Measurements from ENCODE around the gene HIPK4.

The HIPK4 gene

DNA sequence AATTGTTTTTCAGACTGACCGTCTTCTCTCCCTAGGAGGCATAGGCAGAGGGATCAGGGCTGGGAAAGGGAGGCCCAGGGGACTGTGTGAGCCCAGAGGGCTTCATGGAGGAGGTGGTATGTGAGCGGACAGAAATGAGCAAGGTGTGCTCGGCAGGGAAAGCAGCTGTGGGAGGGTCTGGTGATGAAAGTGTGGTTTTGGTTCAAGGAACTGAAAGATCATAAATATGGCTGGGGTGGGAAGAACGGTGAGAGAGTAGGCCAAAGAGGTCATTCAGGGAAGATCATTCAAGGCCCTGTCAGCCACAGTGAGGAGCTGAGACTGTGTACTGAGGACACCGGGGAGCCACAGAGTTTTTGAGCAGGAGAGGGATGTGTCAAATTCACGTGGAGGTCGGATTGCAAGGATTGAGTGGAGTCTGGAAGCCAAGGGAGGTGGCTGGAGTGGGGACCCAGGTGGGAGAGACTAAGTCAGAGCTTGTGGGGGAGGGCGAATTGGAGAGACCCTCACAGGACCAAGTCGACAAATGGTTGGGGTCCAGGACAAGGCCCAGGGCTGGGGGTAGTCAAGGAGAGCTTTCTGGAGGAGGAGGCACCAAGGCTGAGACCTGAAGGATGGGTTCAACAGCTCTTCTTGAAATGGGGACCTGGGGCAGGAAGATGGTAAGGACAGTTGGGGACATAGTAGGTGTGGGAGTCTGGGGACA lies 33.9 kb downstream of the HIPK4 start:
- H4K91ac ChIP-seq (ENCODE audit: low read depth, low read length), result no peak overlapping the region
- no peaks in the 10 kb centered on the region for H3K79me2 ChIP-seq (ENCODE audit: control insufficient read depth, insufficient read depth, low read length, poor library complexity)
- H3K4me3 ChIP-seq (ENCODE audit: low read depth, low read length), result no peak overlapping the region
- no peak overlapping the region for H4K8ac ChIP-seq (ENCODE audit: low read depth, low read length)
- H2AK5ac ChIP-seq (ENCODE audit: low read length), result no peak overlapping the region
- no CpG with 5 or more reads among the region's 9 CpGs for WGBS (ENCODE audit: extremely low coverage, insufficient coverage, insufficient read length)
- peaks cover 2% of the 10 kb centered on the region for H3K9me3 ChIP-seq (ENCODE audit: insufficient read depth, low read depth, low read length)
- no peak overlapping the region for H3K14ac ChIP-seq (ENCODE audit: low read length)
- H3K36me3 ChIP-seq (ENCODE audit: control insufficient read depth in 1 of 2, insufficient read depth in 2 of 2, low read length in 2 of 2), result peaks cover 2 to 6% of the 10 kb centered on the region in 2 experiments
- H3K18ac ChIP-seq (ENCODE audit: low read length), result no peak overlapping the region
- no peak overlapping the region for H3K23ac ChIP-seq (ENCODE audit: low read length)
- H3K27ac ChIP-seq (ENCODE audit: low read depth, low read length), result no peak overlapping the region
- H3K79me1 ChIP-seq (ENCODE audit: low read length), result peaks cover 6% of the 10 kb centered on the region
- H3K9ac ChIP-seq (ENCODE audit: low read length), result no peak overlapping the region
- no peak overlapping the region for H2BK5ac ChIP-seq (ENCODE audit: low read depth, low read length, poor library complexity)
- H4K12ac ChIP-seq (ENCODE audit: low read depth, low read length), result no peak overlapping the region
- no peak overlapping the region for H2BK120ac ChIP-seq (ENCODE audit: insufficient read depth, low read length, poor library complexity)
- no peak for DNase-seq
- no peaks in the 10 kb centered on the region for H3K27me3 ChIP-seq (ENCODE audit: insufficient read depth, low read length)
- peaks cover 12 to 13% of the 10 kb centered on the region in 2 experiments for H3K4me1 ChIP-seq (ENCODE audit: control insufficient read depth in 1 of 2, insufficient read depth in 2 of 2, low read length in 2 of 2)
- H2AFZ ChIP-seq (ENCODE audit: insufficient read depth, low read length, poor library complexity), result no peak overlapping the region
- H3K4me2 ChIP-seq (ENCODE audit: low read length), result no peak overlapping the region
- no peak overlapping the region for H3K4ac ChIP-seq (ENCODE audit: low read depth, low read length)
- H2BK12ac ChIP-seq (ENCODE audit: low read length), result no peak overlapping the region

DNA sequence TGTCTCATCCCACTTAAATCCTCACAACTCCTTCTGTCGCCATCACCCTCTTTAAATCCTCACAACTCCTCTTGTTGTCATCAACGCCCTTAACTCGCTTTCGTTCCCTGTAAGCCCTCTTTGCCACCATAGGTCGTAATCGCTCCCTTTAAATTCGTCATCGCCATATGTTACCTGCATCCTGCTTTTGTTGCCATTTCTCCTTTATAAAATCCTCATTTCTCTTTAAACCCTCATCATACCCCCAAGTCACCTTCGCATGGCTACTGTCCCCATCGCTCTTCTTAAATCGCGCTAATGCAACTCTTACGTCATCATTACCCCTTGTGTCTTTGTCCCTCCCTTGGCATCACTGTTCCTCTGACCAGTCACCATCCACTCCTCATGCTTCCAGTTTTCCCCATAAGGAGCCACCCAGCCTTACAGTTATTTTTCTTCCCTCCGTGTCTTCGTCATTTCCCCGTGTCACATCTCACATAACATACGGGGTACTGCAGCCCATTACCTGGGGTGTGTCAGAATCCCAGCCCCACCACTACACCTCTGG lies 40.9 kb downstream of the HIPK4 start:
- H3K18ac ChIP-seq (ENCODE audit: low read length), result peak overlapping the region; percentile 67
- H3K79me1 ChIP-seq (ENCODE audit: low read length), result peaks cover 9% of the 10 kb centered on the region
- H3K23ac ChIP-seq (ENCODE audit: low read length), result peak overlapping the region; percentile 91
- H4K8ac ChIP-seq (ENCODE audit: low read depth, low read length), result peak overlapping the region; percentile 49
- peaks cover 7 to 8% of the 10 kb centered on the region in 2 experiments for H3K4me1 ChIP-seq (ENCODE audit: control insufficient read depth in 1 of 2, insufficient read depth in 2 of 2, low read length in 2 of 2)
- H3K14ac ChIP-seq (ENCODE audit: low read length), result peak overlapping the region; percentile 47
- H4K12ac ChIP-seq (ENCODE audit: low read depth, low read length), result peak overlapping the region; percentile 78
- peak overlapping the region; percentile 50 for H3K4ac ChIP-seq (ENCODE audit: low read depth, low read length)
- no peak overlapping the region for H2BK120ac ChIP-seq (ENCODE audit: insufficient read depth, low read length, poor library complexity)
- H3K79me2 ChIP-seq (ENCODE audit: control insufficient read depth, insufficient read depth, low read length, poor library complexity), result peaks cover 9% of the 10 kb centered on the region
- H3K27me3 ChIP-seq (ENCODE audit: insufficient read depth, low read length), result no peaks in the 10 kb centered on the region
- H3K9me3 ChIP-seq (ENCODE audit: insufficient read depth, low read depth, low read length), result peaks cover 2% of the 10 kb centered on the region
- peak overlapping the region; percentile 40 for H2AK5ac ChIP-seq (ENCODE audit: low read length)
- peak overlapping the region; percentile 26 for H2AFZ ChIP-seq (ENCODE audit: insufficient read depth, low read length, poor library complexity)
- H2BK12ac ChIP-seq (ENCODE audit: low read length), result no peak overlapping the region
- H3K9ac ChIP-seq (ENCODE audit: low read length), result peak overlapping the region; percentile 81
- H3K4me3 ChIP-seq (ENCODE audit: low read depth, low read length), result peak overlapping the region; percentile 67
- WGBS (ENCODE audit: extremely low coverage, insufficient coverage, insufficient read length), result 100% methylated on average over 4 of the region's 17 CpGs
- peak in 1 of 2 donors; percentile 44 for DNase-seq
- H2BK5ac ChIP-seq (ENCODE audit: low read depth, low read length, poor library complexity), result no peak overlapping the region
- H3K4me2 ChIP-seq (ENCODE audit: low read length), result peak overlapping the region; percentile 64
- H3K27ac ChIP-seq (ENCODE audit: low read depth, low read length), result peak overlapping the region; percentile 30
- peak overlapping the region; percentile 36 for H4K91ac ChIP-seq (ENCODE audit: low read depth, low read length)
- H3K36me3 ChIP-seq (ENCODE audit: control insufficient read depth in 1 of 2, insufficient read depth in 2 of 2, low read length in 2 of 2), result peaks cover 0 to 6% of the 10 kb centered on the region in 2 experiments

DNA sequence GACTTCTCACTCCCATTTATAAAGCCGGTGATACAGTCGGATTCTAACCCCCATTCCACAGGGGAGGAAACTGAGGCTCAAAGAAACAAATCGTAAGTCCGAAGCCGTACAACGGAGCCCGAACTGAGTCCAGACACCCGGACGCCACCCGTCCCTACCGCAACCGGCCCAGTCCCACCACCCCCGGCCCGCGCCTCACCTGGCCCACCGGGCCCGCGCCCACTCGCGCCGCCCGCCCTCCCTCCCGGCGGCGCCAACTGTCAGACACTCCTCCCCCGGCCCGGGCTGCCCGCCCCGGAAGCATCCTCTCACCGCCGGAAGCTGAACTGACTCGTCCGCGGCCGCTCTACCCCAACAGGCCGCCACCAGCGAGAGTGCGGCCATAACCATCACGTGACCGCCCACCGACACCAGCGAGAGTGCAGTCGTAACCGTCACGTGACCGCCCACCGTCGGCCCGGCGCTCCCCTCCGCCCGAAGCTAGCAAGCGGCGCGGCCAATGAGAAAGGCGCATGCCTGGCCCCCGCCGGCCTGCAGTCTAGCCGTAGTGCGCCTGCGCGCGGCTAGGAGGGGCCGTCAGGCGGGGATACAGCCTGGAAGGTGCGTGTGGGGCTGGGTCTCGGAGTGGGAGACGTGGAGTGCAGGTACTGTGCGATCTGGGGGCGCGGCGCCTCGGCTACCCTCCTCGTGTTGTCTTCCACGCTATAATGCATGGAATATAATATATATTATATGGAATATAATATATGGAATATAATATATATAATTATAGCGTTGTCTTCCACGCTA lies 41.7 kb downstream of the HIPK4 start, which contains the start of the genes C19orf47 and PLD3:
C19orf47 (minus strand) TSS at position 273 of the 789 bp plus-strand sequence. CDS start 6,540 bp downstream, outside the sequence.
PLD3 (plus strand) TSS at position 571 of the 789 bp plus-strand sequence. CDS start 17,789 bp downstream, outside the sequence.
- peak; percentile 100 for DNase-seq
- Histone ChIP-seq H3K9me3 (ENCODE audit: insufficient read depth, low read depth, low read length) (peaks cover 2% of the 10 kb centered on the region), H3K4me1 (ENCODE audit: control insufficient read depth in 1 of 2, insufficient read depth in 2 of 2, low read length in 2 of 2) (peaks cover 7 to 9% of the 10 kb centered on the region in 2 experiments), H3K27me3 (ENCODE audit: insufficient read depth, low read length) (no peaks in the 10 kb centered on the region), H3K4ac (ENCODE audit: low read depth, low read length) (peak within 1 kb of the TSS; percentile 68), H4K8ac (ENCODE audit: low read depth, low read length) (peak within 1 kb of the TSS; percentile 80), H4K12ac (ENCODE audit: low read depth, low read length) (peak within 1 kb of the TSS; percentile 78), H3K79me2 (ENCODE audit: control insufficient read depth, insufficient read depth, low read length, poor library complexity) (peaks cover 9% of the 10 kb centered on the region), H2AK5ac (ENCODE audit: low read length) (peak within 1 kb of the TSS; percentile 40), H2AFZ (ENCODE audit: insufficient read depth, low read length, poor library complexity) (peak within 1 kb of the TSS; percentile 30), H3K18ac (ENCODE audit: low read length) (peak within 1 kb of the TSS; percentile 67), H4K91ac (ENCODE audit: low read depth, low read length) (peak within 1 kb of the TSS; percentile 36), H3K27ac (ENCODE audit: low read depth, low read length) (peak within 1 kb of the TSS; percentile 32), H3K79me1 (ENCODE audit: low read length) (peaks cover 9% of the 10 kb centered on the region), H3K14ac (ENCODE audit: low read length) (peak within 1 kb of the TSS; percentile 66), H3K4me2 (ENCODE audit: low read length) (peak within 1 kb of the TSS; percentile 72), H2BK5ac (ENCODE audit: low read depth, low read length, poor library complexity) (peak within 1 kb of the TSS; percentile 67), H3K23ac (ENCODE audit: low read length) (peak within 1 kb of the TSS; percentile 91), H2BK120ac (ENCODE audit: insufficient read depth, low read length, poor library complexity) (peak within 1 kb of the TSS; percentile 35), H3K4me3 (ENCODE audit: low read depth, low read length) (peak within 1 kb of the TSS; percentile 91), H2BK12ac (ENCODE audit: low read length) (no peak within 1 kb of the TSS), H3K9ac (ENCODE audit: low read length) (peak within 1 kb of the TSS; percentile 86), H3K36me3 (ENCODE audit: control insufficient read depth in 1 of 2, insufficient read depth in 2 of 2, low read length in 2 of 2) (peaks cover 2 to 7% of the 10 kb centered on the region in 2 experiments)
- WGBS (ENCODE audit: extremely low coverage, insufficient coverage, insufficient read length), result no CpG with 5 or more reads among the region's 77 CpGs

DNA sequence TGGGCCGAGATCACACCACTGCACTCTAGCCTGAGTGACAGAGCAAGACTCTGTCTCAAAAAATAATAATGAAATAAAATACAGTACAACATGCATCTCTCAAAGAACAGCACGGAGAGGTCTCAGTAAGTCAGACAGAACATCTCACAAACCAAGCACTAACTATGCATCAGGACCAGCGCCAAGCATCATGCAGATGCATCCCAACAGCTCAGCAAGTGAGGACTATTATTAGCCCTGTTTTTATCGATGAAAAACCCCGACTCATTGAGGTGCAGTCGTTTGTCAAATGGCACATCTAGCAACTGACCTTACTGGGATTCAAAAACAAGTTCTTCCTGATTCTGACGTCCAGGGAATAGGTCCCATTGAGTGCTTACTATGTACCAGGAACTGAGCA lies 45.6 kb downstream of the HIPK4 start:
- no CpG with 5 or more reads among the region's 7 CpGs for WGBS (ENCODE audit: extremely low coverage, insufficient coverage, insufficient read length)
- H3K27ac ChIP-seq (ENCODE audit: low read depth, low read length), result peak overlapping the region; percentile 0
- H3K4ac ChIP-seq (ENCODE audit: low read depth, low read length), result peak overlapping the region; percentile 93
- H4K8ac ChIP-seq (ENCODE audit: low read depth, low read length), result no peak overlapping the region
- no peak overlapping the region for H2AFZ ChIP-seq (ENCODE audit: insufficient read depth, low read length, poor library complexity)
- H3K36me3 ChIP-seq (ENCODE audit: control insufficient read depth in 1 of 2, insufficient read depth in 2 of 2, low read length in 2 of 2), result peaks cover 5 to 8% of the 10 kb centered on the region in 2 experiments
- H3K9me3 ChIP-seq (ENCODE audit: insufficient read depth, low read depth, low read length), result no peaks in the 10 kb centered on the region
- no peaks in the 10 kb centered on the region for H3K27me3 ChIP-seq (ENCODE audit: insufficient read depth, low read length)
- no peak overlapping the region for H2BK120ac ChIP-seq (ENCODE audit: insufficient read depth, low read length, poor library complexity)
- peaks cover 19 to 28% of the 10 kb centered on the region in 2 experiments for H3K4me1 ChIP-seq (ENCODE audit: control insufficient read depth in 1 of 2, insufficient read depth in 2 of 2, low read length in 2 of 2)
- H2BK12ac ChIP-seq (ENCODE audit: low read length), result no peak overlapping the region
- no peak for DNase-seq
- peaks cover 13% of the 10 kb centered on the region for H3K79me1 ChIP-seq (ENCODE audit: low read length)
- H3K4me2 ChIP-seq (ENCODE audit: low read length), result no peak overlapping the region
- H4K12ac ChIP-seq (ENCODE audit: low read depth, low read length), result no peak overlapping the region
- H3K9ac ChIP-seq (ENCODE audit: low read length), result no peak overlapping the region
- no peak overlapping the region for H3K18ac ChIP-seq (ENCODE audit: low read length)
- no peak overlapping the region for H3K23ac ChIP-seq (ENCODE audit: low read length)
- H3K79me2 ChIP-seq (ENCODE audit: control insufficient read depth, insufficient read depth, low read length, poor library complexity), result peaks cover 12% of the 10 kb centered on the region
- no peak overlapping the region for H2AK5ac ChIP-seq (ENCODE audit: low read length)
- no peak overlapping the region for H3K14ac ChIP-seq (ENCODE audit: low read length)
- no peak overlapping the region for H3K4me3 ChIP-seq (ENCODE audit: low read depth, low read length)
- no peak overlapping the region for H2BK5ac ChIP-seq (ENCODE audit: low read depth, low read length, poor library complexity)
- H4K91ac ChIP-seq (ENCODE audit: low read depth, low read length), result no peak overlapping the region

Measured in trophoblast cell (in vitro differentiated cells and primary cell).